ENCODE results near the gene SIAH1. TPM values are rescaled to one million over a fixed set of nuclear protein-coding genes. Genes with fewer than 3 reads are reported as not detected.

SIAH1 gene
- total and polyA plus RNA-seq, 10 of the 15 experiments (the other 5 are each of a cell fraction or from before 2014, with no cell fraction given), result 5.1 to 21.1 (median 13.9) TPM

DNA sequence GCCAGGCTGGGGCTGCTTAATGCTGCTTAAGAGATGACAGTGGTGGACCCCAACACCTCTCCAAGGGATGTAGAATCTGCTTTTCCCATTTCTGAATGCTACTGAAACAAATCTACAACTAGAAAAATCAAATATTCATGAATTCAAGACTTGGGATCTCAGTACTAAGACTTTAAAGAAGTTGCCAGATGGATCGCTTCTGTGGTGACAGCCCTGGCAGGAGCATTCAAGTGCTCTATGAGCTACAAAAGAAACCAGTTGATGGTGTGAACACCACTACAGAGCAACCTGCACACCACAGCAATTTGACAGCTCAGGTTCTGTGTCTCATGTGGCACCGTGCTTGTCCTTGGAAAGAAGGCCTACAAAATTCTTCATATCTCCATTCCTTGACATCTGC, 42.6 kb downstream of the SIAH1 start:
- TF ChIP-seq NBN (IDR thresholded peaks at IDR 0.05) (no peak), SMARCA5 (IDR thresholded peaks at IDR 0.05) (no peak), CHD2 (IDR thresholded peaks at IDR 0.05; ENCODE audit: borderline replicate concordance, low read depth, low read length) (no peak), YBX1 (IDR thresholded peaks at IDR 0.05) (no peak), ZSCAN29 (IDR thresholded peaks at IDR 0.05) (no peak), FOXK2 (IDR thresholded peaks at IDR 0.05) (no peak), CBX5 (IDR thresholded peaks at IDR 0.05; ENCODE audit: low read depth) (no peak), BMI1 (IDR thresholded peaks at IDR 0.05; ENCODE audit: borderline replicate concordance) (no peak), TCF7 (IDR thresholded peaks at IDR 0.05; ENCODE audit: borderline replicate concordance) (no peak), POU2F2 (IDR thresholded peaks at IDR 0.05; ENCODE audit: borderline replicate concordance, low read depth, low read length) (no peak), MXI1 (IDR thresholded peaks at IDR 0.05; ENCODE audit: low read depth, low read length) (no peak), ZNF217 (IDR thresholded peaks at IDR 0.05) (no peak)
- TF ChIP-seq, protein P1, sequence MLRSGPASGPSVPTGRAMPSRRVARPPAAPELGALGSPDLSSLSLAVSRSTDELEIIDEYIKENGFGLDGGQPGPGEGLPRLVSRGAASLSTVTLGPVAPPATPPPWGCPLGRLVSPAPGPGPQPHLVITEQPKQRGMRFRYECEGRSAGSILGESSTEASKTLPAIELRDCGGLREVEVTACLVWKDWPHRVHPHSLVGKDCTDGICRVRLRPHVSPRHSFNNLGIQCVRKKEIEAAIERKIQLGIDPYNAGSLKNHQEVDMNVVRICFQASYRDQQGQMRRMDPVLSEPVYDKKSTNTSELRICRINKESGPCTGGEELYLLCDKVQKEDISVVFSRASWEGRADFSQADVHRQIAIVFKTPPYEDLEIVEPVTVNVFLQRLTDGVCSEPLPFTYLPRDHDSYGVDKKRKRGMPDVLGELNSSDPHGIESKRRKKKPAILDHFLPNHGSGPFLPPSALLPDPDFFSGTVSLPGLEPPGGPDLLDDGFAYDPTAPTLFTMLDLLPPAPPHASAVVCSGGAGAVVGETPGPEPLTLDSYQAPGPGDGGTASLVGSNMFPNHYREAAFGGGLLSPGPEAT (IDR thresholded peaks at IDR 0.05; ENCODE audit: low read depth), result no peak
- Histone ChIP-seq H2AFZ (ENCODE audit: control insufficient read depth, low read depth, low read length) (no peak overlapping the region), H3K4me3 (no peak overlapping the region), H4K20me1 (ENCODE audit: control insufficient read depth, insufficient read depth) (no peaks in the 10 kb centered on the region), H3K27ac (ENCODE audit: control insufficient read depth, insufficient read depth) (no peak overlapping the region), H3K36me3 (ENCODE audit: control insufficient read depth in 2 of 2, insufficient read depth in 2 of 2, low read length in 1 of 2) (peaks cover 3 to 11% of the 10 kb centered on the region in 2 experiments; a peak in 3 of 4 replicates), H3K4me1 (ENCODE audit: control insufficient read depth, insufficient read depth, low read length) (no peaks in the 10 kb centered on the region), H3K27me3 (replicated peaks in 1 of 2; ENCODE audit: control insufficient read depth in 2 of 2, insufficient read depth in 2 of 2, low read length in 1 of 2) (no peaks in the 10 kb centered on the region), H3K9me3 (replicated peaks; ENCODE audit: control insufficient read depth, insufficient read depth, low read length) (no peaks in the 10 kb centered on the region), H3K4me2 (ENCODE audit: control insufficient read depth, insufficient read depth) (no peak overlapping the region), H3K79me2 (ENCODE audit: control insufficient read depth, insufficient read depth, low read length) (no peaks in the 10 kb centered on the region), H3K9ac (ENCODE audit: control insufficient read depth, insufficient read depth, low read length) (no peak overlapping the region)
- SMC1A ChIA-PET (ENCODE audit: uncharacterized antibody, unreplicated experiment), result no interaction called here
- no peak for ATAC-seq
- no peak for DNase-seq (ENCODE audit: low read depth, low spot score)
- RAD21 ChIA-PET (ENCODE audit: unreplicated experiment), result no interaction called here
- WGBS (ENCODE audit: insufficient coverage, insufficient replicate concordance, low lambda C conversion rate, missing lambda C conversion rate), result 97% methylated on average over 2 of the region's 2 CpGs
- no peak for FAIRE-seq
- in situ Hi-C loops (cut with MboI), result no loop called here
- POLR2A ChIA-PET, result no interaction called here
- CTCF ChIA-PET, result interaction anchor here (0.9 to 1.3 kb wide), 2 partner anchors 14 to 281 kb away, joined by 4 to 5 read pairs; no protein-coding TSS in a partner anchor
- intact Hi-C loops (cut with micrococcal nuclease; ENCODE audit: unreplicated experiment), result no loop called here
- no TSS peak for BruUV-seq (replicated peaks)

Data from GM12878 (cell line).